GM19043 (cell line): ENCODE measurements around the gene CWC27.

Experiments
- ATAC-seq: cut with Tn5 transposase; IDR thresholded peaks from one replicate; pipeline ENCODE4 v1.9.1; 2021; ENCODE audit warnings: low read depth; ENCODE audit not compliant: unreplicated experiment

The CWC27 gene

DNA sequence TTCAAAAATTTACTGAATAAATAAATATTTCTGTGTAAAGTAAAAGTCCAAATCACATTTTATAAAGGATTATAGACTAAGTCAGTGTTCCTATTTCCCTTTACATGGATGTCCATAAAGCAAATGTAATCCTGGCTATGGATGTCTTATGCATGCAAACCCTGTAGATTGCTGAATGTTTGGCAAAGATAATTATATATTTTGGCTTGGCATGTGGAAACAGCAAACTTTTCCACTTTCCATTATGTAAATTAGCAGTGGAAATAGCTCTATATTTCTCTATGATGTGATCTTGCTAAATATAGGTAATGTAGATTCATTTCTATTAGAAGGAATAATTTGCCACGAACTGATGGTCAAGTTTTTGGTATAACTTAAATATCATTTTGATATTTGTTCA, 66.5 kb downstream of the CWC27 start:
- ATAC-seq, result no peak

DNA sequence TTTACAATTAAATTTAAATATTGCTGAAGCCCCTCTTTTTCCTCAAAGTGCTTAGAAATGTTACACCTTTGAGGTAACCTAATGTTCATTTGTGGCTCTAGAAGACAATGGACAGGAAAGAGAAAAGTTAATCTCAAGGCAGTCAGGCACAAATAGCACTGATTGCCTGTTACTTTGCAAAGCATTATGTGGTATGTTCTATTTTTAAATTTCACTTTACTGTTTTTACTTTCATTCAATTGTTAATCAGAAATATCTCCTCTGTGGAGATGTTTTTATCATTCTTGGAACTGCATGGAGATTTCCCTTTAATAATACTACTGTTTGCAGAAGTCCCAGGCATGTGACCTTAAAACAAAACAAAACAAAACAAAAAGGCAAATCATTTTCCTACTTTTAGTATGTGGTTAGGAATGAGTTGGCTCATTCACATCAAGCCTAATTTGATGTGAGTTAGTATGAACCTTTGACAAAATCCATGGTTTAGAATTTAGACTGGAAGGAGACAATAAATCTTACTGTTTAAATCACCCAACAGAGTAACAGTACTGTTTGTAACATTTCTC, 67.5 kb downstream of the CWC27 start:
- ATAC-seq, result no peak

DNA sequence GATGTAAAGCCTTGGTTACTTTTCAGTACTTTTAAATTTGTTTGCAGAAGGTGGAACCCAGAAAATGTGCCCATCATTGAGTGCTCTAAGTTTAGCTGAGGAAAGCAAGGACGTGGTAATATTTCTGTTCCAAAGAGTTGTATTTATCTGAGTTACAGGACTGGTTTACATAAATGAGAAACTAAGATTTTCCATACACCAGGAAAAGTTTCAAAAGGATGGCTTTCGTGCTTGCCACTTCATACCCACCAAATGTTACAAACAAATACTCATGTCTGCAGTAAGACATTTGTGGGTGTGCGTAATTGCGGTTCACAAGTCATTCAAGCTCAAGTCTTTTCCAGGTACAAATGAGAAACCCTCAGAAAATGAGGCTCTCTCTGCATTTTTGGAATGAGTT, 68.1 kb downstream of the CWC27 start:
- ATAC-seq, result no peak

DNA sequence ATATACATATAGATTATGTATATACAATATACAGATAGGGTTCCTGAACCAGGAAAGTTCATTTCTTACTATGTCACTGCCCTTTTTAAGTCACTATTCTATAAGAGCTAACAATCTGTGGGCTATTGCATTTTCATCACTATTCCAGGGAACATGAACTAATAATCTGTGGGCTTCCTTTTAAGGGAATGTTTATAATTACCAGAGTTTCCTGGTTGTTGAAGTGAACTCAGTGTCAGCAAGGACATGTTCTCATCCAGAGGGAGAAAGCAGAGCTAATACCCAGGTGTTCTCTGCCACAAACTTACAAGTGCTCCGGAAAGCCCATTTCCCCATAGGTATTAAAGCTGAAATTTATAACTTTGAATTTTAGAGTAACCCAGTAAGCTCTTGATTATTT, 69.6 kb downstream of the CWC27 start:
- no peak for ATAC-seq

DNA sequence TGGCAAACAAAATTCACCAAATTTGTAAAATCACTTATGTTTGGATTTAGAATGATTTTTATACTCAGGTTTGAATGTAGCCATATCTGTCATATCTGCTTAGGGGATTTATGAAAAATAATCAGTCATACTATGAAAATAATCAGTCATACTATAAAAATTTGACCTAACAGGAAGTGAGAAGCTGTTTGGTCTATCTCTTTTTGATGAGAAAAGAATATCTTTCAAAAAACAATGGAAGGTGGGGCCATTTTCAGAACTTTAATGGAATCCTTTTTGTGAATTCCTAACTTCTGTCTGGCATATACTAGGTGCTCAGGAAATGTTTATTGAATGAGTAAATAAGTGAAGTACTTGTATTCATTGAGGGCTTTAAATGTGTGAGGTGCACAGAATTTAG, 70.1 kb downstream of the CWC27 start:
- no peak for ATAC-seq

DNA sequence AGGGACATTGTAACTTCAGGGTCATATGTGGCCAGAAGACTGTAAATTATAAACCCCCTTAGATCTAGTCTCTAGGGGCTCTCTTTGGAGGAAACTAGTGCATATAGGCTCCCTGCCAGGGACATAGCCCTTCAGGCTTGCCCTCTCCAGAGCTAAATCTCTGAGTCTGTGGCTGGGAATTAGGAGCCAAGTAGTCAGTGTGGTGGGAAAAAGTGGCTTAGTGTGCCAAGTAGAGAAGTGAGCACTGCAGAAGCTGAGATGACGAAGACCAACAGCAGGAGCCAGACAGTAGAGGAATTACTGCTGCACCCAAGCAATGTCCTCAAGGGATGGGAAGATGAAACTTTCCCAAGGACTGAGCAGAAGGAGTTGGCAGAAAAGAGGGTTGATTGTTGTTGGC, 71.2 kb downstream of the CWC27 start:
- no peak for ATAC-seq

DNA sequence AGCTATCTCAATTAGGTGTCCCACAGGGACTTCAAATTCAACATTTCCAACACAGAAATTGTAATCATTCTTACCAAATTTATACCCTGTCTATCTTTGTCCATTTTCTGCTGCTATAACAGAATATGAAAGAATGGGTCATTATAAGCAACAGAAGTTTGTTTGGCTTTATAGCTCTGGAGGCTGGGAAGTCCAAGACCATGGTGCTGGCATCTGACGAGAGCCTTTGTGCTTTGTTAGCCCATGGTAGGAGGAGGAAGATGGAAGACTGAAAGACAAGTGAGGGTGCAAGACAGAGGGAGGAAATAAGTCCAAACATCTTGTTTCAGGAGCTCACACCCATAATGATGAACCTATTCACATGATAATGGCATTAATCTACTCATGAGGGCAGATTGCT, 72.2 kb downstream of the CWC27 start:
- ATAC-seq, result no peak

DNA sequence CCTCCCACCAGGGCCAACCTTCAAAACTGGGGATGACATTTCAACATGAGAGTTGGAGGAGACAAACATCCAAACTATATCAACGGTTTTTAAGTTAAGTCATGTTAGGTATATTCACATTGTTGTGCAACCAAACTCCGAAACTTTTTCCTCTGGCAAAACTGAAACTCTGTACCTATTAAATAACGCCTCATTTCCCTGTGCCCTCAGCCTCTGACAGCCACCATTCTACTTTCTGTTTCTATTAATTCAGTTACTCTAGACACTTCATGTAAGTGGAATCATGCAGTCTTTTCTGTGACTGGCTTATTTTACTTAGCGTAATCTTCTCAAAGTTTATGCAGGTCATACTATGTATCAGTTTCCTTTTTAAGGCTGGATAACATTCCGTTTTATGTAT, 85.0 kb downstream of the CWC27 start:
- ATAC-seq, result no peak

DNA sequence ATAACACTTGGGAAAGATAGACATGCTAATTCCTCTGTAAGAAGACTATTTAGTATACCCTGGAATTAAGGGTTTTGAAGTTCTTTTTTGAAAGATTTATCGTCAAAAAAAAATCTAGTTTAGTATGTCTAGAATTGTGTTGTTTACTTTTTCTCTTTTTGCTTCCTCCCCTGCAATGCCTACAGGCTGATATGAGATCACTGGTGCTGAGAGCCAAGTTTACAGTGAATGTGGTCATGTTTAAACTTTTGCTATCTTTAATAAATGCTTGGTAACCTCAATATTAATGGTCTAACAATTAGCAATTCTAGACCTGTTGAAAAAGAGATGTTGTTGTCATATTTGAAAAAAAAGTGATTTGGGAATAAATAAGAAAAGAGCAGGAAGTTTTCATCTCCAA, 86.1 kb downstream of the CWC27 start:
- ATAC-seq, result no peak

DNA sequence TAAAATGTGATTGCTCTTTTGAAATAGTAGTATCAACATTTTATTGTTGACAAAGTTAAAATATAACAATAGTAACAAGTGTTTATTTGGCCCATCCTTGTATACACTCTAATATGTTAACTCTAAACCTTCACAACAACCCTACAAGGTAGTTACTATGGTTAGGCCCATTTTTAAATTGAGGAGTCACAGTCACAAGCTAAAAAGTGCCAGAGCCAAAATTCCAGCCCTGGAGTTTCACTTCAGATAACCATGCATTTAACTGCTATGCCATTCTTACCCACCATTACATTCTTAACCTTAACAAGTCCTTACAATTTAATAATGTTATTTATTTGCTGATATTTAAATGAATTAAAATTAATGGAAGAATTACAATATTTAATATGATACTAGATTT, 91.2 kb downstream of the CWC27 start:
- no peak for ATAC-seq

DNA sequence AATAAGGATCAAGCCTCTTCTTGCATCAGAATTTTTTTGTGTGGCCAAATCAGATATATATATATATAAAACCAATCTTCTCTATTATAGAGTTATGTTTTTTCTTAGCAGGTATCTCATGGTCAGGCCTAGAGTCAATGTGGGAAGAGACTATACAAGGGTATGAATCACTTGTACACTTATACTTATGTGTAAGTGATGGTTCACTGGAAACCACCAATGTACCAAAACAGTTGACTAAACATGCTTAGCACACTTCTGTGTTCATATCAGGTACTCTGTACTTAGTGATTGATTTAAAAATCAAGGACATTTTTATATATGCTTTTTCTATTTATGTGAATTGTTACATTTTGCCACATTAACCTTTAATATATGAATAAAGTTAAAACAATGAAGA, 92.6 kb downstream of the CWC27 start:
- ATAC-seq, result no peak

DNA sequence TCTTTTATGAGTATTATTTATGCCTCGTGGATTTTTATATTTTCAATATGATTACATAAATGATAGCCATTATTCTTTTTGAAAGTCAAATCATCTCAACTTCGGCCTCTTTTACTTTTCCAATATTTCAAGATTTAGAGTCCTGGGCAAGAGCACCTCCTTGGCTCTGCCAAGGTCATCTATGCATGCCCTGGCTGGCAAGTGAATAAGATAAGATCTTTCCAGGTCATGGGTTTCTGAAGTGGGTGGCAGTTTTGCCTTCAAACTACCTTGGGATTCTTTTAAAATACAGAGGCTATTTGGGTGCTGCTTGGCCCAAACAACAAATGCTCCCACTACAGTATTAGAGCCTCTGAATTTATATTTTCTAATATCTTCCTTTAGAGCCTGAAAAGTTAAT, 95.4 kb downstream of the CWC27 start:
- no peak for ATAC-seq

DNA sequence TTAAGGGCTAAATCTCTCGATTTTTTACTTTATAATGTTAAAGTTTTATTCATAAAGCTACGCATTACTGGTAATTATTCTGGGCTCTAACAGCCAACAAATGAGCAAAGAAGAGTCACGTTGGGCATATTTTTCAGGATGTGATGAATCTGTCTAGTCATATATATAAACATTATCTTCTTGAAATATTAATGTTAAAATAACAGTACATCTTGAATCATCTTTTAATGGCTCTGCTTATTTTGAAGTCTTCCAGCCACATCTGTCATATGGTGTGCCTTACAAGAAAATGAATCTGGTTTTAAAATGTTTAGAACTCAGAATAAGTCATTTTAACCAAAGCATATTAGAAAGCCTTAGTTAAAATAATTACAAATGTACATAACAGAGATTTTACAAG, 96.9 kb downstream of the CWC27 start:
- ATAC-seq, result no peak

DNA sequence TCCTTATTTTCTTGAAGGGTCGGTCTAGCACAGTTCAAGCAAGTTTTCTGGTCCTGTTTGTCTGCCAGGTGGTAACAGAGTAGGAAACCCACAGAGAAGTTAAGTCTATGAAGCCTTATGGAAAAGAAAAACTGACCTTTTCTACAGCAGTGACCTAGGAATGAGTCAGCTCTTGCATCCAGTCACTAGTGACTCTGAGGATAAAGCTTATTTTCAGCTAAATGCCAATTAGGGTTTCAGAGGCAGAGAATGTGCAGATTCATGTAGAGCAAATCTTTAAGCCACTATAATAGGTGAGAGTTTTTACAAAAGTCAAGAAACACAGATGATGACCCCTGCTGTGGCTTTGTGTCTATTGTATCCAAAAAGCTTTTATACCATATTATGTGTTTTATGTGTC, 100.7 kb downstream of the CWC27 start:
- no peak for ATAC-seq

DNA sequence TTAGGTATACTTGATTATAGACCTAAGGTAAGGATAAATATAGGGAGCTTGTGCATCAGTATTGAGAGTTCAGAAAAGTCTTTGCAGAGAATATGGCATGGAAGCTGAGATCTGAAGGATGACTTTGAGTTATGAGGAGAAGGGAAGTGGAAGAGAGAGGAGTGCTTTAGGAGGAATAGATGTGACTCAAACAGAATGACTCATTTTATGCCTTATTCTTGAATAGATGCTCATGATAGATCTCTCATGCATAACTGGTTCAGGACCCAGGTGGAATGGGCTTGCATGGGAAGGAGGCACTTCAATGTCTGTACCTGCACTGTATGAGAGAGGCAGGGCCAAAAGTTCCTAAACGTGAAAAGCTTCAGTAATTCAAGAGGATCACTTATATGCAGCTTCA, 103.3 kb downstream of the CWC27 start:
- no peak for ATAC-seq

DNA sequence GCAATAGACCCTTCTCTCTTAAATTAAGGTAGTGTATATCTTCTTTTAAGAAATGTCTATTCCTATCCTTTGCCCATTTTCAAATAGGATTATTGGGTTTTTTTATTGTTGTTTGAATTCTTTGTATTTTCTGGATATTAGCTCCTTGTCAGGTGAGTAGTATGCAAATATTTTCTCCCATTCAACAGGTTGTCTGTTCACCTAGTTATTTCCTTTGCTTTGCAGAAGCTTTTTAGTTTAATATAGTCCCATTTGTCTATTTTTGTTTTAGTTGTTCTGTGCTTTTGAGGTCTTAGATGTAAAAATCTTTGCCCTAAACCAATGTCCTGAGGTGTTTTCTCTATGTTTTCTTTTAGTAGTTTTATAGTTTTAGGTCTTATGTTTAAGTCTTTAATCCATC, 104.7 kb downstream of the CWC27 start:
- no peak for ATAC-seq

DNA sequence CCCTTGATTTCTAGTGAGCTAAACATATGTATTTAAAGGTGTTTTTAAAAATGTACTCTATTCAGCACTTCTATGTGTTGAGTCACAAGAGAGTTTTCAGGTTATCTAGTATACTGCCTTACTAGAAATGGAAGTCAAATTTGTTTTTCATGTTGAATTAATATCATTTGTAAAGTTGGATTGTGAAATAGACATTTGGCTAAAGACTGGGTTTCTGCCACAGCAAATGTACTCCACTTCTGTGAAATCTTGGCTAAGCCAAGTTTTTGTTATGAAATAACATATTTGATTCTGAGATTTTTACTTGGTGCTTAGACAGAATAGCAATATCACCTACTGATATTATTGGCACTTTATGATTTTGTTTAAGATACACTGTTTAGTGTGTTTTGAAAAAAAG, 106.0 kb downstream of the CWC27 start:
- no peak for ATAC-seq

DNA sequence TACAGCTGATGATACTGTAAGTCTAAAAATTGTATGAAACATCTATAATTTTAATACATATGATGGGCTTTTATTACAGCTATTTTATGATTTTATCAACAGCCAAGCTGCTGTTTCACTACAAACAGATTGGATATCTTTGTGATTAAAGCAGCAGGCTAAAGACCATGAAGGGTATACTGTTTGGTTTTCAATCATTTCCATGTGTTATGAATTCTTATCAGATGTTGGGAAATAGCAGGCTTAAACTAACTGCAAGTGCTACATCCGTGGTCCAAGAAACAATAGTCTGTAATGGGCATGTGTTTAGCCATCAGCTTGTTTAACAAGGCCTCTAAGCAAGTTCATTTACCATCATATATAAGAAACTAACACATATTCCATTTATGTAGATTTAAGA, 107.5 kb downstream of the CWC27 start:
- no peak for ATAC-seq

DNA sequence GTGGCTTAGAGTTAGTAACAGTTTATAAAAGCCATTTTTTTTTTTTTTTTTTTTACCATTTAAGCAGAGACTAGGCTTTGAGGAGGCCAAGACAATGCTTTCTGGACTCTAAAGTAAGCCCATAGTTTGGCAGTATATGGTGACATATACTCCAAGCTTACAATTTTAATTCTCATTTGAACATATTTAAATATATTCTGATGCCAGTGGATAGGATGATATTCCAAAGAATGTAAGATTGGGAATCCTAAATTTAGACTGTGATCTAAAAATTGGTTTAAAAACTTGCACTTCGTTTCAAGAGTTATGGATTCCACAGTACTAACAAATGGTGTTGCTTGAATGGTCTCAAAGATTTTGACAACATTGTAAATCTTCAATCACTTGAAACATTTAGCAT, 112.1 kb downstream of the CWC27 start:
- no peak for ATAC-seq

DNA sequence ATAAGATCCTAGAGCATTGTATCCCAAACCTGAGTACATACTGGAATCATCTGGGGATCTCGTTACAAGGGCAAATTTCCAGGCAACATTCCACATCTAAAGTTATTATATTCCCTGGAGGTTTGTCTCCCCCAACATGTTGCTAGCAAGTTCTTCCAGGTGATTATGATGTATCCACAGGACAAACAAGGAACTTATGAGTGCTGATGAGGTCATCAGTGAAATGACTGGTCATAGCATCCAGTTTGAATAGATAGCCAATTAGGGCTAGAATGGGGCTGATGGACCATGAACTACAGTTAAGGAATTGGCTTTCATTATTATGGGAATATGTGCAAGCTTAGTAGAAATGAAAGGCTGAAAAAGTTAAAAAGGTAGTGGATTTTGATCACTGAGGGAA, 115.2 kb downstream of the CWC27 start:
- ATAC-seq, result no peak

DNA sequence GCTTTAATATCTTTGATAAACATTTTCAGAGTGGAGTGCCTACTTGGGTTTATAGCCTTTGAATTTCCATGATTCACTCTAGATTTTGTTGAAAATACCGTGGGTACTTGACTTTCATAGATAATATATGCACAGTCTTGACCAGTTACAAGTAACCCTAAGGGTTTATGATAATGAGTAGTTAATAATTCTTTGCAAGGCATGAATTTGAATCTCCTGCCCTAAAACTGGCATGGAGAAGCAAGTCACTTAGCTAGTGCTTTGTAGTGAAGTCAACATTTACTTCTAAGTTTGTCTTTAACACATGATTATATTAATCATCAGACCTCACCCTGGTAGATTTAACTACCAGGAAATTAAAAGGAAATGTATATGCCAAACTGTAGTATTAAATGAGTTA, 115.8 kb downstream of the CWC27 start:
- no peak for ATAC-seq

DNA sequence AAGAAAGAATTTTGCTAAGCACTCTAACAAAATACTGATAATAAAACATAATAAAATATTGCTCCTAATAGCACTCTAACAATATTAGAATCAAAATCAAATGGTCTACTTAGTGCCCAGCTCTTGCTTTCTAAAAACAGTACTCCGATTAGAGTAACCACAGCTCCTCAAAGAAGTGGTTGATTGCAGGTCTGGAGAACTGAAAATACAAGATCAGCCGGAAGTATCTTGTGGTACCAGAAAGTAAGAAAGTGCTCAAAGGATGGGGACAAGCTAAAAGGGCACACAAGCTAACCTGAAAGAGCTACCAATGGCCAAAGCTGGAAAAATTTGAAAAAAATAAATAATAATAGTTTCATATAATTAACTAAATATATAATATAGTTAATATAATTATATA, 119.2 kb downstream of the CWC27 start:
- no peak for ATAC-seq

DNA sequence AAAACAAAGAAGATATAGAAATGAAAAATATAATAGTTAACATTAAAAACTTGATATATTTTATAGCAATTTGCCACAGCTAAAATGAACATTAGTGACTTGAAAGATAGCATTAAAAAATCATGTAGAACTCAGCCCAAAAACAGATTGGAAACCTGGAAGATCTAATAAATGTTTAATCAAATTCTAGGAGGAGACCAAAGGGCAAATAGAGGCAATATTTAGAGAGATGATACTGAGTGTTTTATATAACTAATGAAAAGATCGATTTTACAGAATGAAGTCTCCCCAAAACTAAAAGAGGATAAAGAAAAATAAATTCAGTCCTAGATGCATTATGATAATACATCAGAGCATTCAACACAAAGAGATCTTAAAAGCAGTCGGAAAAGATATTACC, 127.0 kb downstream of the CWC27 start:
- ATAC-seq, result no peak

DNA sequence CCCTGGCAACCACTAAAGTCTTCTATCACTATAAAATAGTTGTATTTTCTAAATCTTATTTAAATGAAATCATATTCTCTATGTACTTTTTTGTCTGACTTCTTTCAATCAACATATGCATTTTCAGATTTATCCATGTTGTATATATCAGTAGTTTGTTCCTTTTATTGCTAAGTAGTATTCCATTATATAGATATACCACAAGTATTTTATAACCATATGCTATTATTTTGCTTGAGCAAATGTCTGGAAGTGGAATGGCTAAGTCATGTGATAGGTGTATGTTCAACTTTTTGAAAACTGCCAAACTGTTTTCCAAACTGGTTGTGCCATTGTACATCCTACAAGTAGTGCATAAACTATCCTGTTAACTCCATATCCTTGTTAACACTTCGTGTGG, 131.1 kb downstream of the CWC27 start:
- ATAC-seq, result no peak
